HL-60 (cell line): ENCODE data around the gene IPO11.

ENCODE experiments used
- DNase-seq, 2 experiments: peaks; one replicate each; pipeline ENCODE4 v3.0.0-alpha.2; 2010 to 2020; ENCODE audit warnings: low read depth in 1 of 2, low spot score in 1 of 2
- H3K27ac ChIP-seq: fragments of 250-450 bp; sonication (Bioruptor Pico); replicated peaks from 2 replicates; pipeline ENCODE4 v1.5.1; 2020; ENCODE audit warnings: mild to moderate bottlenecking, moderate library complexity
- H3K27me3 ChIP-seq: fragments of 250-450 bp; sonication (Bioruptor Pico); 2 replicates; pipeline ENCODE4 v1.5.1; 2021; ENCODE audit warnings: mild to moderate bottlenecking, moderate library complexity; ENCODE audit not compliant: insufficient read depth, poor library complexity, severe bottlenecking
- H3K4me3 ChIP-seq: replicated peaks from 2 replicates; pipeline ENCODE4 v1.5.1; 2011; ENCODE audit warnings: mild to moderate bottlenecking, control low read depth, low read length; ENCODE audit not compliant: insufficient read depth
- GABPA ChIP-seq: IDR thresholded peaks from 2 replicates; pipeline ENCODE4 v1.6.1; 2012; ENCODE audit warnings: low read depth
- POLR2AphosphoS5 ChIP-seq: IDR thresholded peaks from 2 replicates; pipeline ENCODE4 v1.6.1; 2012; ENCODE audit warnings: low read depth
- REST ChIP-seq: IDR thresholded peaks from 2 replicates; pipeline ENCODE4 v1.6.1; 2012; ENCODE audit warnings: low read depth; ENCODE audit not compliant: insufficient replicate concordance
- SPI1 ChIP-seq: IDR thresholded peaks from 2 replicates; pipeline ENCODE4 v1.6.1; 2012; ENCODE audit warnings: low read depth, mild to moderate bottlenecking, borderline replicate concordance
- TF ChIP-seq, protein P1 (sequence below): IDR thresholded peaks from one replicate; pipeline ENCODE4 v1.5.1; 2011; ENCODE audit warnings: low read length, control low read depth, inconsistent platforms; ENCODE audit not compliant: insufficient read depth

Gene IPO11

DNA sequence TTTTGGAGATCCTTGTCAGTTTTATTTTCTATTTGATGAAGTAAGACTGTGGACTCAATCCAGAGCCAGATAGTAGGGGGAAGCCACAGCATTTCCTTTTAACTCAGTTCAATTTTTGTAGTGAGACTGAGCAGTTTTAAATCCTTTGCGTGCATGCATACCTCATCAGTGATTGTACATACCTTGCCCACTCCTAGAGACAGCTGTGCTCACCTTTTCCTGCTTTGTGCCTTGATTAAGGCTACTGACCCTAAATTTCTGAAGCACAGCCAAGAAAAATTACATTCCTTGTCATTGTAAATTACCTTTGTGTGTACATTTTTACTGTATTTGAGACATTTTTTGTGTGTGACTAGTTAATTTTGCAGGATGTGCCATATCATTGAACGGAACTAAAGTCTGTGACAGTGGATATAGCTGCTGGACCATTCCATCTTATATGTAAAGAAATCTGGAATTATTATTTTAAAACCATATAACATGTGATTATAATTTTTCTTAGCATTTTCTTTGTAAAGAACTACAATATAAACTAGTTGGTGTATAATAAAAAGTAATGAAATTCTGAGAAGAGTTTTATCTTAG lies 26.7 kb upstream of the IPO11 start:
- TF ChIP-seq GABPA = no peak
- TF ChIP-seq REST = no peak
- TF ChIP-seq POLR2AphosphoS5 = no peak
- no peak for TF ChIP-seq SPI1
- TF ChIP-seq, protein P1, sequence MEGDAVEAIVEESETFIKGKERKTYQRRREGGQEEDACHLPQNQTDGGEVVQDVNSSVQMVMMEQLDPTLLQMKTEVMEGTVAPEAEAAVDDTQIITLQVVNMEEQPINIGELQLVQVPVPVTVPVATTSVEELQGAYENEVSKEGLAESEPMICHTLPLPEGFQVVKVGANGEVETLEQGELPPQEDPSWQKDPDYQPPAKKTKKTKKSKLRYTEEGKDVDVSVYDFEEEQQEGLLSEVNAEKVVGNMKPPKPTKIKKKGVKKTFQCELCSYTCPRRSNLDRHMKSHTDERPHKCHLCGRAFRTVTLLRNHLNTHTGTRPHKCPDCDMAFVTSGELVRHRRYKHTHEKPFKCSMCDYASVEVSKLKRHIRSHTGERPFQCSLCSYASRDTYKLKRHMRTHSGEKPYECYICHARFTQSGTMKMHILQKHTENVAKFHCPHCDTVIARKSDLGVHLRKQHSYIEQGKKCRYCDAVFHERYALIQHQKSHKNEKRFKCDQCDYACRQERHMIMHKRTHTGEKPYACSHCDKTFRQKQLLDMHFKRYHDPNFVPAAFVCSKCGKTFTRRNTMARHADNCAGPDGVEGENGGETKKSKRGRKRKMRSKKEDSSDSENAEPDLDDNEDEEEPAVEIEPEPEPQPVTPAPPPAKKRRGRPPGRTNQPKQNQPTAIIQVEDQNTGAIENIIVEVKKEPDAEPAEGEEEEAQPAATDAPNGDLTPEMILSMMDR = no peak
- Histone ChIP-seq H3K27ac (no peak overlapping the region), H3K27me3 (no peaks in the 10 kb centered on the region), H3K4me3 (no peak overlapping the region)
- no peak for DNase-seq

DNA sequence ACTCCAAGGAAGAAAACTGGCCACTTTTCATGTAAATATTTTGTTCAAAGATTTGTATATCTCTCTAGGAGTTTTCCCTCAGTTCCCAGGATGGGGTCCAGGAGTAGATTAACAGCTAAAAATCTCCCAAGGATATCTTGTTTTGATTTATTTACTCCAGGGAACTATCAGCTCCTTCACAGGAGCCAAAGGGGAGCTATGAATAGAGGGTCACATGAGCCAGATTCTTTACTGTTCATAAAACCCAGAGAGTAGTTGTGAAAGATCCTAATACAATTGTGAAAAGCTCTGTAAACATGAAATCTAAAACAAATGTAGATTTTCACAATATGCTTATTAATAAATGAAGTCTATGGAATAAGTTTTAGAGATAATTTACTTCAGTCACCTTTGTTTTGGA lies 25.7 kb upstream of the IPO11 start:
- no peak for DNase-seq
- TF ChIP-seq REST = no peak
- TF ChIP-seq SPI1 = no peak
- TF ChIP-seq GABPA = no peak
- TF ChIP-seq POLR2AphosphoS5 = no peak
- TF ChIP-seq, protein P1 = no peak
- Histone ChIP-seq H3K4me3 (no peak overlapping the region), H3K27ac (no peak overlapping the region), H3K27me3 (no peaks in the 10 kb centered on the region)

GRCh38 chr5:62395210-62395950 lies 17.2 kb upstream of the IPO11 start:
- Histone ChIP-seq H3K27me3 (no peaks in the 10 kb centered on the region), H3K4me3 (no peak overlapping the region), H3K27ac (no peak overlapping the region)
- DNase-seq = no peak
- TF ChIP-seq, protein P1 = no peak
- TF ChIP-seq POLR2AphosphoS5 (no peak), GABPA (no peak), REST (no peak), SPI1 (no peak)
